SH-SY5Y (cell line): ENCODE data around the gene P2RY14.

Source experiments
- GATA2 ChIP-seq: IDR thresholded peaks from 2 replicates; pipeline ENCODE4 v1.6.1; 2011; ENCODE audit warnings: mild to moderate bottlenecking, low read depth, low read length
- GATA3 ChIP-seq: IDR thresholded peaks from 2 replicates; pipeline ENCODE4 v1.6.1; 2011; ENCODE audit warnings: low read depth, mild to moderate bottlenecking, low read length, moderate library complexity

DNA sequence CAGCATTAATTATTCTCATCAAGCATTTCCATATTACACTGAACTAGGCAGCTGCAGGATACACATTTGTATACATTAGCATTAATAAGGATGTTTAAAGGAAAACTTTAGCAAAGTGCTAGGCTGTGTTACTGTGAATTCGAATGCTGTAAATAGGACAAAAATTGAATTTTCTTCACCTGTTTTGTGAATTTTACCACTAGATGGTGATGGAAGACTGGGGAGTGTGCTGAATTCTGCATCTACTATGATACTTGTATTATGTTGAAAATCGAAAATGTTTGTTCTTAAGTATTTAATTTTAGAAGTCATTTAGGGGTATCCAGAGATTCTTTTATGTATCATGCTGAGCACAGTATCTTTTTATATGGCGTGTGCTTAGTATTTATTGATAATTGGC lies 12.3 kb upstream of the P2RY14 start:
- no peak for TF ChIP-seq GATA2
- TF ChIP-seq GATA3, result no peak
